GM18861 (cell line): Measurements from ENCODE around the gene PGGHG.

Source experiments
- ATAC-seq: cut with Tn5 transposase; IDR thresholded peaks from one replicate; pipeline ENCODE4 v1.9.1; 2021; ENCODE audit not compliant: unreplicated experiment

The PGGHG gene

GRCh38 chr11:268716-269145 is 20.2 kb upstream of the PGGHG start:
- peak; percentile 31 for ATAC-seq

- ATAC-seq, result peak; percentile 67
These were observed 19.6 kb upstream of the PGGHG start for GRCh38 chr11:269146-269890.

- ATAC-seq, result no peak
These were observed 18.2 kb upstream of the PGGHG start for GRCh38 chr11:270451-271318.

- no peak for ATAC-seq
These were observed 17.6 kb upstream of the PGGHG start for GRCh38 chr11:271319-271715.

GRCh38 chr11:272195-272930 is 16.6 kb upstream of the PGGHG start:
- no peak for ATAC-seq

GRCh38 chr11:272931-273198 is 16.1 kb upstream of the PGGHG start:
- ATAC-seq, result no peak

- ATAC-seq, result no peak
These were observed 12.7 kb upstream of the PGGHG start for GRCh38 chr11:276219-276618.

- ATAC-seq, result no peak
These were observed 10.7 kb upstream of the PGGHG start, which contains the start of gene NLRP6 for GRCh38 chr11:278001-278951. TSS of gene NLRP6 (plus strand) at chr11:278407. CDS start at chr11:278570, 163 bp downstream.

GRCh38 chr11:279040-279965 is 9.6 kb upstream of the PGGHG start:
- ATAC-seq, result no peak

- ATAC-seq, result no peak
These were observed 8.8 kb upstream of the PGGHG start for GRCh38 chr11:279966-280705.

GRCh38 chr11:280706-281485 is 8.0 kb upstream of the PGGHG start:
- ATAC-seq, result no peak

- ATAC-seq, result no peak
These were observed 7.3 kb upstream of the PGGHG start for GRCh38 chr11:281486-282161.

GRCh38 chr11:282171-282570 is 6.8 kb upstream of the PGGHG start:
- ATAC-seq, result no peak

- ATAC-seq, result no peak
These were observed 6.1 kb upstream of the PGGHG start for GRCh38 chr11:282630-283360.

GRCh38 chr11:283405-284104 is 5.4 kb upstream of the PGGHG start:
- ATAC-seq, result no peak
